Heart right ventricle (tissue), 16 donors: ENCODE results near the gene IL21R. TPM values are rescaled to one million over a fixed set of nuclear protein-coding genes. Genes with fewer than 3 reads are reported as not detected.

ENCODE experiments used
- ATAC-seq, 8 donors: fragments of 200-7000 bp; cut with Tn5 transposase; one replicate each; pipeline ENCODE4 v1.9.1; 2020; ENCODE audit warnings: mild to moderate bottlenecking in 8 of 8, moderate library complexity in 8 of 8, moderate number of reproducible peaks in 1 of 8
- DNase-seq, 2 donors: peaks; one replicate each; pipeline ENCODE4 v3.0.0-alpha.2; 2020
- H3K27ac ChIP-seq, 10 donors: fragments of 200-600 bp; sonication (generic) in 2 of 10; one replicate each; pipeline versions ENCODE4 v1.5.0 to v1.8.0; 2020 to 2022; ENCODE audit warnings: mild to moderate bottlenecking in 3 of 10
- H3K27me3 ChIP-seq, 7 donors: fragments of 200-600 bp; one replicate each; pipeline ENCODE4 v1.8.0; 2021 to 2022; ENCODE audit warnings: mild to moderate bottlenecking in 2 of 7
- H3K36me3 ChIP-seq, 9 donors: fragments of 200-600 bp; sonication (generic) in 1 of 9; one replicate each; pipeline versions ENCODE4 v1.5.0 to v1.8.0; 2020 to 2022; ENCODE audit warnings: mild to moderate bottlenecking in 2 of 9
- H3K4me1 ChIP-seq, 9 donors: fragments of 200-600 bp; sonication (generic) in 1 of 9; one replicate each; pipeline versions ENCODE4 v1.5.0 to v1.8.0; 2020 to 2022; ENCODE audit warnings: mild to moderate bottlenecking in 4 of 9
- H3K4me3 ChIP-seq, 10 donors: fragments of 200-600 bp; sonication (generic) in 2 of 10; one replicate each; pipeline versions ENCODE4 v1.5.0 to v1.8.0; 2020 to 2022; ENCODE audit warnings: mild to moderate bottlenecking in 7 of 10, moderate library complexity in 2 of 10
- H3K9me3 ChIP-seq, 11 donors: fragments of 200-600 bp in 10 of 11; sonication (generic) in 2 of 11; one replicate each; pipeline versions ENCODE4 v1.5.0 to v1.8.0; 2013 to 2022; ENCODE audit warnings: mild to moderate bottlenecking in 2 of 11, control low read depth in 1 of 11, moderate library complexity in 1 of 11
- CTCF ChIP-seq, 9 donors: fragments of 200-600 bp; sonication (generic) in 2 of 9; IDR thresholded peaks; one replicate each; pipeline versions ENCODE4 v1.5.0 to v1.8.0; 2021 to 2022; ENCODE audit warnings: antibody characterized with exemption in 9 of 9, mild to moderate bottlenecking in 5 of 9, moderate library complexity in 1 of 9
- WGBS, 2 donors: extraction: QIAGEN DNeasy Blood & Tissue Kit; methylation state at CpG; one replicate each; pipeline ENCODE4 v1.1.7; 2013; ENCODE audit warnings: inconsistent platforms in 1 of 2; 5-methylcytosine and 5-hydroxymethylcytosine counted together
- intact Hi-C, 10 donors: fragments of 100-400 bp; cut with DNase I; formaldehyde crosslinking; loops; one replicate each; pipeline versions ENCODE4 v1.11.1 to v1.14.2; 2022
- polyA plus RNA-seq, 2 donors: library from polyadenylated mRNA; stranded (reverse); fragments of 200-250 nt; gene quantifications; one replicate each; pipeline ENCODE4 v1.2.3, GENCODE V29; 2013
- total RNA-seq, 10 donors: library from RNA; stranded (reverse); fragmentation: NEBNext Ultra II Directional in 3 of 10; extraction: Animal tissue kit (Norgen Biotek cat#: 25700) in 3 of 10; gene quantifications; one replicate each; pipeline versions ENCODE4 v1.2.1 to v1.2.4, GENCODE V29; 2021 to 2023
- donor health status: Arrhythmogenic right ventricular cardiomyopathy.
- donor health status: ischemic (EF 13 %, LVEDD 7.1; RV severe dilation, severe dysfunction).
- donor health status: healthy with polysubstance abuse.
- donor health status: DM: no; HTN: yes; CAD: no.
- donor health status: DM: no; HTN: no; CAD: no.
- donor health status: ischemic (EF 25% LVEDD 6.9; RV normal size, moderate dysfunction).
- donor health status: ischemic (EF 25% LVEDD 5.7; RV mildly dilated, moderate dysfunction).
- donor health status: healthy.
- donor health status: DM: yes; HTN: yes; CAD: no.
- donor health status: Ischemic cardiomyopathy.
- donor health status: ischemic (EF 35%, LVEDD 5.7; RV mildly dilated, moderate dysfunction).
- donor health status: nonischemic (EF 11% LVEDD 7.7; RV severe dilation, severe dysfunction).
- donor health status: DM: yes; HTN: yes; CAD: no.
- donor health status: PGD.
- donor health status: ischemic (EF 29% LVEDD 5.4; RV normal size, mild dysfunction).
- donor health status: nonischemic (EF 23%, LVEDD 6.1; RV moderate dilation, normal function).

The IL21R gene
- total and polyA plus RNA-seq, 12 donors: 0.06 to 3.6 (median 0.14) TPM; not detected in 2

- Histone ChIP-seq H3K4me3 (no peak overlapping the region), H3K27ac (no peak overlapping the region), H3K27me3 (peaks cover 0 to 54% (median 39%) of the 10 kb centered on the region in 7 donors), H3K36me3 (peaks cover 0 to 26% (median 0%) of the 10 kb centered on the region in 9 donors), H3K4me1 (peaks cover 0 to 13% (median 0%) of the 10 kb centered on the region in 9 donors), H3K9me3 (peaks cover 0 to 23% (median 13%) of the 10 kb centered on the region in 11 donors)
- intact Hi-C loops: no loop called here
- TF ChIP-seq CTCF (IDR thresholded peaks at IDR 0.05): no peak
- WGBS, 2 donors: 95 to 96% methylated on average over 5 of the region's 5 CpGs
- DNase-seq (no peak), ATAC-seq (no peak)
These were observed 45.3 kb downstream of the IL21R start for GRCh38 chr16:27447301-27447700.

- ATAC-seq (peak in 2 of 8 donors; percentile 18 to 36), DNase-seq (no peak)
- Histone ChIP-seq H3K36me3 (peaks cover 0 to 23% (median 0%) of the 10 kb centered on the region in 9 donors), H3K4me1 (peaks cover 0 to 13% (median 0%) of the 10 kb centered on the region in 9 donors), H3K9me3 (peaks cover 0 to 23% (median 12%) of the 10 kb centered on the region in 11 donors), H3K27me3 (peaks cover 0 to 54% (median 39%) of the 10 kb centered on the region in 7 donors), H3K4me3 (no peak overlapping the region), H3K27ac (no peak overlapping the region)
- 83 to 87% methylated on average over 19 of the region's 19 CpGs for WGBS, 2 donors
- TF ChIP-seq CTCF (IDR thresholded peaks at IDR 0.05): no peak
- intact Hi-C loops: no loop called here
These were observed 46.8 kb downstream of the IL21R start for GRCh38 chr16:27448532-27449433.

- Histone ChIP-seq H3K9me3 (peaks cover 0 to 15% (median 4%) of the 10 kb centered on the region in 11 donors), H3K27ac (peak overlapping the region in 1 of 10 donors; percentile 34), H3K36me3 (peaks cover 0 to 14% (median 0%) of the 10 kb centered on the region in 9 donors), H3K27me3 (peaks cover 0 to 54% (median 39%) of the 10 kb centered on the region in 7 donors), H3K4me3 (no peak overlapping the region), H3K4me1 (peaks cover 0 to 13% (median 0%) of the 10 kb centered on the region in 9 donors)
- 38 to 40% methylated on average over 31 of the region's 31 CpGs for WGBS, 2 donors
- intact Hi-C loops: loop anchor here in 6 of 10 donors (5.0 to 10.0 kb wide), 6 partner anchors 75 to 1607 kb away; no protein-coding TSS in a partner anchor
- ATAC-seq (peak in 5 of 8 donors; percentile 18 to 63 (median 35)), DNase-seq (no peak)
- TF ChIP-seq CTCF (IDR thresholded peaks at IDR 0.05): no peak
These were observed 47.6 kb downstream of the IL21R start for GRCh38 chr16:27449434-27450195.

GRCh38 chr16:27450196-27450549 lies 48.2 kb downstream of the IL21R start:
- ATAC-seq: no peak
- H3K4me1 ChIP-seq: peaks cover 0 to 15% (median 0%) of the 10 kb centered on the region in 9 donors
- no peak overlapping the region for H3K4me3 ChIP-seq
- peak overlapping the region in 1 of 10 donors; percentile 34 for H3K27ac ChIP-seq
- intact Hi-C loops: loop anchor here in 6 of 10 donors (5.0 to 10.0 kb wide), 6 partner anchors 75 to 1608 kb away; no protein-coding TSS in a partner anchor
- H3K27me3 ChIP-seq: peaks cover 0 to 51% (median 39%) of the 10 kb centered on the region in 7 donors
- H3K36me3 ChIP-seq: peaks cover 0 to 9% (median 0%) of the 10 kb centered on the region in 9 donors
- WGBS, 2 donors: 24 to 32% methylated on average over 5 of the region's 5 CpGs
- no peak for DNase-seq
- peaks cover 0 to 9% (median 0%) of the 10 kb centered on the region in 11 donors for H3K9me3 ChIP-seq
- TF ChIP-seq CTCF (IDR thresholded peaks at IDR 0.05): no peak
